RWPE1 (cell line): ENCODE measurements around the gene COQ5.

Experiments used
- CTCF ChIA-PET: fragments of 350-600 bp; sonication (Branson Sonifier 250); formaldehyde crosslinking; extraction: SDS; loops from one replicate; lab custom pipeline; 2021; lab: Yijun Ruan, JAX
- POLR2A ChIA-PET: fragments of 400-600 bp; formaldehyde crosslinking; extraction: SDS; loops from one replicate; lab custom pipeline; 2020; ENCODE audit warnings: antibody characterized with exemption; ENCODE audit not compliant: low non-redundant PET; lab: Yijun Ruan, JAX
- DNase-seq: peaks from one replicate; pipeline ENCODE4 v3.0.0; 2012; ENCODE audit warnings: low spot score
- H3K27ac ChIP-seq: fragments of 450-650 bp; 2 replicates; pipeline ENCODE4 v1.5.1; 2017
- TF ChIP-seq, protein P1 (sequence below): fragments of 450-650 bp; conservative IDR thresholded peaks from 2 replicates; pipeline ENCODE4 v1.5.1; 2017; ENCODE audit warnings: low read depth, mild to moderate bottlenecking

COQ5 gene

DNA sequence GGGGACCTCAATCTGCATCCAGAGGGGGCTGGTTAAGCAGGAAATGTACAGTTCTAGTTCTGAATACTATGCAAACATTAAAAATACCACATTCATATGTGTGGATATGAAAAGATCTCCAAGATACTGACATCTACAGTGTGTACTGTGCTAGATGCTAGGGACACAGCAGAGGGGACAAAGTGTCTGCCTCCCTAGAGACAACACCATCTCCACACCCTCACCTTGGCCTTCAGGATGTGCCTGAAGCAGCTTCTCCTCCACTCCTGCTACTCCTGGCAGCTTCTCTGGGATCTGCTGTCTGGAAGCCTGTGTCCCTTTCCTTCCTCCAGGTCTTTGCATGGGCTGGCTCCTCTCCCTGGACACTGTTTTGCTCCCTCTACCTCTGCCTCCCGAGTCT, 48.7 kb downstream of the COQ5 start:
- no peak for DNase-seq
- no peak overlapping the region for H3K27ac ChIP-seq
- TF ChIP-seq, protein P1, sequence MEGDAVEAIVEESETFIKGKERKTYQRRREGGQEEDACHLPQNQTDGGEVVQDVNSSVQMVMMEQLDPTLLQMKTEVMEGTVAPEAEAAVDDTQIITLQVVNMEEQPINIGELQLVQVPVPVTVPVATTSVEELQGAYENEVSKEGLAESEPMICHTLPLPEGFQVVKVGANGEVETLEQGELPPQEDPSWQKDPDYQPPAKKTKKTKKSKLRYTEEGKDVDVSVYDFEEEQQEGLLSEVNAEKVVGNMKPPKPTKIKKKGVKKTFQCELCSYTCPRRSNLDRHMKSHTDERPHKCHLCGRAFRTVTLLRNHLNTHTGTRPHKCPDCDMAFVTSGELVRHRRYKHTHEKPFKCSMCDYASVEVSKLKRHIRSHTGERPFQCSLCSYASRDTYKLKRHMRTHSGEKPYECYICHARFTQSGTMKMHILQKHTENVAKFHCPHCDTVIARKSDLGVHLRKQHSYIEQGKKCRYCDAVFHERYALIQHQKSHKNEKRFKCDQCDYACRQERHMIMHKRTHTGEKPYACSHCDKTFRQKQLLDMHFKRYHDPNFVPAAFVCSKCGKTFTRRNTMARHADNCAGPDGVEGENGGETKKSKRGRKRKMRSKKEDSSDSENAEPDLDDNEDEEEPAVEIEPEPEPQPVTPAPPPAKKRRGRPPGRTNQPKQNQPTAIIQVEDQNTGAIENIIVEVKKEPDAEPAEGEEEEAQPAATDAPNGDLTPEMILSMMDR: no peak
- ChIA-PET CTCF (interaction anchor here (0.7 to 1.3 kb wide), 2 partner anchors 10 to 168 kb away, joined by 3 to 4 read pairs; partner anchors contain the start of gene SRSF9), POLR2A (interaction anchor here (0.9 kb wide), 1 partner anchor 14 kb away, joined by 3 read pairs; no protein-coding TSS in a partner anchor)

DNA sequence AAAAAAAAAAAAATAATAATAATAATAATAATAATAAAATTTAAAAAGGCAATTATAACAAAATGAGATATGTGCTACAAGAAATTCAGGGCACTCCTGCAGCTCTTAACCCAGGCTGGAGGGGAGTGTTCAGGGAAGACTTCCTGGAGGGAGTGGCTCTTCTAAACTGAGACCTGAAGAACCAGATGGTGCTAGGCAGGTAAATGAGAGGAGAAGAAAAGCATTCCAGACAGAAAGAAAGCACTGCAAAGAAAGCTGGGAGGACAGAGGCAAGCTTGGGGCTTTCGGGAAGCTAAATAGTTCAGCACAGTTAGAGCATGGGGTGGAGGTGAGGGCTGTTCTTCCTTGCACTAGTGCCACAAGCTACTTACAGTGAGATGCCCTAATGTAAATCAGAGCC, 49.5 kb downstream of the COQ5 start:
- H3K27ac ChIP-seq: no peak overlapping the region
- TF ChIP-seq, protein P1: no peak
- DNase-seq: no peak
- CTCF ChIA-PET: interaction anchor here (0.6 to 1.3 kb wide), 2 partner anchors 9 to 166 kb away, joined by 3 to 5 read pairs; partner anchors contain the start of gene SRSF9
- POLR2A ChIA-PET: interaction anchor here (0.6 kb wide), 1 partner anchor 11 kb away, joined by 3 read pairs; no protein-coding TSS in a partner anchor

DNA sequence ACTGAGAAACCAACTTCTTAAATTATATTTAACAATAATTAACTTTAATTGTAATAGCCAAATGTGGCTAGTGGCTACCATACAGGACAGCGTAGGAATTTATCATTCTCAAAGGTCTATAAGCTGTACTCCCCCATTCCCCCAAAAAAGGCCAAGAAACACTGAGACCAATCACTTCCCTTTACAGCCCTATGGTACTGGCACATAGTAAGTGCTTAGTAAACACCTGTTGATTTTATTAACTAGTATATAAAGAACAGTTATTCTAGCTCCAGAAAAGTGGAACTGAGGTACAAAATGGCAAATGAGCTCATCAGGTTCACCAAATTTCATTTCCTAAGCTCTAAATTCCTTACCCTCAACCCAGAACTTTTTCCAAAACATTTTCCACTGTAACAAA, 53.3 kb downstream of the COQ5 start:
- DNase-seq: no peak
- H3K27ac ChIP-seq: no peak overlapping the region
- ChIA-PET CTCF (interaction anchor here (0.6 kb wide), 1 partner anchor 652 kb away, joined by 4 read pairs; no protein-coding TSS in a partner anchor), POLR2A (interaction anchor here (0.6 kb wide), 1 partner anchor 83 kb away, joined by 7 read pairs; no protein-coding TSS in a partner anchor)
- TF ChIP-seq, protein P1: no peak

DNA sequence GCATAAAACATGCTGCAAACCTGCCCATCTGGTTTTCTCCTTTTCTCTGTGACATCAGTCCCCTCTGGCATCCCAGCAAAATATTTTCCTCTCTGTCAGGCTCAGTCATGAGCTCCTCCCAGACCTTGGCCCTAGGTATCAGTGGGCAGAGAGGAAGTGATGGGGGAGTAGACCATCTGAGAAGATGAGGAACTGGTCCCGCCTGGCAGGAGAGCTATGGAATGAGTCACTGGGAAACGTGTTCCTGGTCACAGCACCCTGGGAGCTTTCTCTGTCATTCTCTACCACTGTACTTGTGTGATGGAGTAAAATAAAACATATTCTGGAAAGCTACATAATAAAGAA, 54.4 kb downstream of the COQ5 start:
- DNase-seq: peak; percentile 84
- POLR2A ChIA-PET: interaction anchor here (0.7 to 0.9 kb wide), 2 partner anchors 22 to 37 kb away, joined by 3 read pairs; partner anchors contain the start of genes COX6A1 and DYNLL1
- H3K27ac ChIP-seq: peak overlapping the region; percentile 56
- CTCF ChIA-PET: interaction anchor here (0.5 to 0.6 kb wide), 2 partner anchors 56 to 560 kb away, joined by 3 to 4 read pairs; no protein-coding TSS in a partner anchor
- TF ChIP-seq, protein P1: no peak

DNA sequence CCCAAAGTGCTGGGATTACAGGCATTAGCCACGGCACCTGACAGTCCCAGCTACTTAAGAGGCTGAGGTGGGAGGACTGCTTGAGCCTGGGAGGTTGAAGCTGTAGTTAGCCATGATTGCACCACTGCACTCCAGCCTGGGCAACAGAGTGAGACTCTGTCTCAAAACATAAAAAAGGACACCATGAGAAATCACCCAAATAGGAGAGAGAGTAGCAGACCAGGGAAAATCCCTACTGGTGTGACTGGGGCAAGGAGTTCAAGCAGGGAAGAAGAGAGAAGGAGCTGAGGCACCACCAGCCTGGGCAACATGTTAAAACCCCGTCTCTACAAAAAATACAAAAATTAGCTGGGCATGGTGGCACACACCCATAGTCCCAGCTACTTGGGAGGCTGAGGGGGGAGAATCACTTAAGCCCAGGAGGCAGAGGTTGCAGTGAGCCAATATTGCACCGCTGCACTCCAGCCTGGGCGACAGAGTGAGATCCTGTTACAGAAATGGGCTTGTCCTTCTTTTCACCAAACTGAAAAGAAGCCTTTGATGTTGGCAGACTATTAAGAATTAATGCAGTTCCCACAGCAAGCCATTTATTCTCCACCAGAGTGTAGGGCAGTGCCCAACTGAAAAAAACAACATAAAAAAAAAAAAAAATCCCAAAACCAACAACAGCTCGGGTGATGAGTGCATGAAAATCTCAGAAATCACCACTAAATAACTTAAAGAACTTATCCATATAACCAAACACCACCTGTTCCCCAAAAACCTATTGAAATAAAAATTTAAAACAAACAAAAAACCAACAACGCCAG, 54.9 kb downstream of the COQ5 start:
- peak overlapping the region; percentile 56 for H3K27ac ChIP-seq
- no peak for DNase-seq
- TF ChIP-seq, protein P1: no peak
- CTCF ChIA-PET: interaction anchor here (0.7 kb wide), 1 partner anchor 974 kb away, joined by 3 read pairs; no protein-coding TSS in a partner anchor
- POLR2A ChIA-PET: interaction anchor here (0.9 kb wide), 1 partner anchor 22 kb away, joined by 3 read pairs; the partner anchor contains the start of gene DYNLL1

DNA sequence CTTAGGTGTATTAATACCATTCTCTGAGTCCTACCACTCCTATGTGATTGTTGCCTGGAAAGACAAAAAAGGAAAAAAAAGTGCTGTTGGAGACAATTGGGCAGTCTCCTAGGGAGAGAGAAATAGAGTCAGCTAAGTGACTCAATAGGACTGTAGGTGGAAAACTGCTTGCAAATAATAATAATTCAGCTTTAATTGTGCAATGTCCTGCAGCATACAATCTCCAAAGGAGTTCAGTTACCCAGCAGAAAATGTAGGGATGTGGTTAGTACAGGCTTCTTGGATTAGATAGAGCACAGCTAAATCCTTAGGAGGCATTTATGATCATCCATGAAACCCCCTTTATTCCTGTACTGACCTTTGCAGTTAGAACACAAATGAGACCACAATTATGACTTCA, 56.4 kb downstream of the COQ5 start:
- ChIA-PET CTCF (no interaction called here), POLR2A (interaction anchor here (0.6 kb wide), 1 partner anchor 79 kb away, joined by 3 read pairs; no protein-coding TSS in a partner anchor)
- TF ChIP-seq, protein P1: no peak
- DNase-seq: no peak
- H3K27ac ChIP-seq: no peak overlapping the region
